Measurements from ENCODE around the gene CRMP1.

The CRMP1 gene

DNA sequence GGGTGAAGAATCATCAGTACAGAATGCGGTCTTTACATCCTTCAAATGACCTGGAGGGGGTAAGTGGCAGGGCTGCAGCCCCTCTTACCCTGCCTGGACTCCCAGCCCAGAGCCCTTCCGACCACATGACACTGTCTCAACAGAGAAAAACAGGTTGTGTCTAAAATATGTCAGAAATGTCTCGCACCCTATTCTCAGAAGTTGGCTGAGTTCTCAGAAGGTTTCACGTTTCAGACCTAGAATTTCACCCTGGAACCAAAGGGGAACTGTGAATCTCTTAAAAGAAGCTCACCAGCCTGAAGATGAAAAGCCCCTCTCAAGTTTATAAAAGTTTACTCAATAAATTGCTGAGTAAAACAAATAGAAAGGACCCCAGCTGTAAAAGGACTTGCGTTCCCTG lies 7.0 kb upstream of the CRMP1 start:
- no peak overlapping the region for H3K14ac ChIP-seq (ENCODE audit: low read length)
- H3K9me3 ChIP-seq (replicated peaks in 1 of 2; ENCODE audit: control insufficient read depth in 2 of 2, insufficient read depth in 1 of 2, low read depth in 1 of 2, low read length in 2 of 2): peaks cover 2 to 4% of the 10 kb centered on the region in 2 donors
- no peak overlapping the region for H2BK5ac ChIP-seq (ENCODE audit: low read length)
- H3K79me1 ChIP-seq (ENCODE audit: low read depth, low read length): no peaks in the 10 kb centered on the region
- H2BK12ac ChIP-seq (ENCODE audit: low read length): no peak overlapping the region
- H3K4me1 ChIP-seq (ENCODE audit: control insufficient read depth in 2 of 2, insufficient read depth in 1 of 2, low read depth in 1 of 2, low read length in 2 of 2): no peaks in the 10 kb centered on the region
- no peak overlapping the region for H2BK15ac ChIP-seq (ENCODE audit: low read length)
- no peak overlapping the region for H3K4me3 ChIP-seq (ENCODE audit: low read length in 2 of 2)
- DNase-seq (ENCODE audit: low spot score): no peak
- no peaks in the 10 kb centered on the region for H3K36me3 ChIP-seq (replicated peaks in 1 of 2; ENCODE audit: control insufficient read depth in 2 of 2, insufficient read depth in 2 of 2, low read length in 2 of 2)
- no peak overlapping the region for H3K4ac ChIP-seq (ENCODE audit: low read length)
- no peak overlapping the region for H3K27ac ChIP-seq (replicated peaks; ENCODE audit: low read length)
- no peak overlapping the region for H4K8ac ChIP-seq (ENCODE audit: low read depth, low read length)
- H2BK120ac ChIP-seq (ENCODE audit: low read depth, low read length): no peak overlapping the region
- no peak overlapping the region for H4K91ac ChIP-seq (ENCODE audit: low read depth, low read length, poor library complexity)
- no peak overlapping the region for H3K23ac ChIP-seq (ENCODE audit: low read depth, low read length, poor library complexity)
- no peak overlapping the region for H3K18ac ChIP-seq (ENCODE audit: low read length)
- no peak overlapping the region for H3K9ac ChIP-seq (ENCODE audit: low read depth, low read length, poor library complexity)
- H2AFZ ChIP-seq (ENCODE audit: low read length): no peak overlapping the region
- H3K4me2 ChIP-seq (ENCODE audit: insufficient read depth, low read length, poor library complexity, severe bottlenecking): no peak overlapping the region
- peaks cover 0 to 94% (median 6%) of the 10 kb centered on the region in 3 experiments for H3K27me3 ChIP-seq (ENCODE audit: control insufficient read depth in 3 of 3, insufficient read depth in 3 of 3, low read depth in 1 of 3, low read length in 3 of 3)
- no peak overlapping the region for H2AK5ac ChIP-seq (ENCODE audit: low read depth, low read length)
- WGBS, 2 donors (ENCODE audit: extremely low coverage in 2 of 2, insufficient read length in 2 of 2, insufficient replicate concordance in 1 of 2): no CpG with 5 or more reads among the region's 5 CpGs

DNA sequence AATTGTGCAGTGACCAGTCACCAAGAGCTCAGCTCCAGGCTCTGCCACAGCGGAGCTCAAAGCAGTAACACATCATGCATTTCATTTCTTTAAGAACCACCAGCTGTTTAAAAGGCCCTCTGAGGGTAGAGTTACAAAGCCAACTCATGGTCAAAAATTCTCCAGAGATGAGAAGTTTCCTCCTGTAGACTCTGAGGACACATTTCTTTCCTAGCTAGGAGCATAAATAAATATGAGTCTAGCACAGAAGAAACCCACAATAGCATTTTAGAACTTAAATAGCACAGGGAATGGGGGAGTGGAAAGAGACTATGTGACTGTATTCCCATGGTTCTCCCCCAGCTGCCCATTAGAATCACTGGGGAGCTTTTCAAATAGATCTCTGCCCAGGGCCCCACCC lies 6.5 kb upstream of the CRMP1 start:
- Histone ChIP-seq H3K9me3 (replicated peaks in 1 of 2; ENCODE audit: control insufficient read depth in 2 of 2, insufficient read depth in 1 of 2, low read depth in 1 of 2, low read length in 2 of 2) (peaks cover 2 to 4% of the 10 kb centered on the region in 2 donors), H3K36me3 (replicated peaks in 1 of 2; ENCODE audit: control insufficient read depth in 2 of 2, insufficient read depth in 2 of 2, low read length in 2 of 2) (no peaks in the 10 kb centered on the region), H3K27ac (replicated peaks; ENCODE audit: low read length) (no peak overlapping the region), H3K4ac (ENCODE audit: low read length) (no peak overlapping the region), H3K4me3 (ENCODE audit: low read length in 2 of 2) (no peak overlapping the region), H2AFZ (ENCODE audit: low read length) (no peak overlapping the region), H3K4me1 (ENCODE audit: control insufficient read depth in 2 of 2, insufficient read depth in 1 of 2, low read depth in 1 of 2, low read length in 2 of 2) (no peaks in the 10 kb centered on the region), H2BK120ac (ENCODE audit: low read depth, low read length) (no peak overlapping the region), H2BK15ac (ENCODE audit: low read length) (no peak overlapping the region), H2BK12ac (ENCODE audit: low read length) (no peak overlapping the region), H2AK5ac (ENCODE audit: low read depth, low read length) (no peak overlapping the region), H3K23ac (ENCODE audit: low read depth, low read length, poor library complexity) (no peak overlapping the region), H3K4me2 (ENCODE audit: insufficient read depth, low read length, poor library complexity, severe bottlenecking) (no peak overlapping the region), H3K27me3 (ENCODE audit: control insufficient read depth in 3 of 3, insufficient read depth in 3 of 3, low read depth in 1 of 3, low read length in 3 of 3) (peaks cover 0 to 96% (median 11%) of the 10 kb centered on the region in 3 experiments), H3K18ac (ENCODE audit: low read length) (no peak overlapping the region), H3K79me1 (ENCODE audit: low read depth, low read length) (no peaks in the 10 kb centered on the region), H4K8ac (ENCODE audit: low read depth, low read length) (no peak overlapping the region), H3K9ac (ENCODE audit: low read depth, low read length, poor library complexity) (no peak overlapping the region), H4K91ac (ENCODE audit: low read depth, low read length, poor library complexity) (no peak overlapping the region), H2BK5ac (ENCODE audit: low read length) (no peak overlapping the region), H3K14ac (ENCODE audit: low read length) (no peak overlapping the region)
- WGBS, 2 donors (ENCODE audit: extremely low coverage in 2 of 2, insufficient read length in 2 of 2, insufficient replicate concordance in 1 of 2): no CpG with 5 or more reads among the region's 1 CpG
- DNase-seq (ENCODE audit: low spot score): no peak

DNA sequence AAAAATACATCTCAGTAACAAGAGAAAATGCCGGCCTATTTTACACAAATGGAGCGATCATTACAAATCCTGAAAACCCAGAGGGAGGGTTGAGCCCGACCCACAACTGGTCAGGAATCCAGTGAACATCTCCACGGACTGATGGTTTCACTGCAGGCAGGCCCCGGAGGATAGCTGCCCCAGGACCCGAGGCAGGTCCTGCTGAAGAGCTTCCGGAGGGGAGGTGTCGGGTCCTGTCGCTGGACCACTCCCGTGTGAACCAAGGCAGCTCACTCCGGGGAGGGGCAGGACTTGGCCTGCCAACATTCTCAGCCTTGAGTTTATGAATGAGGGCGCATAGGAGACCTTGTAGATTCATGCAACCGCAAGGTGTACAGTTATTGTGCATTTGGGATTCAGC lies 4.8 kb upstream of the CRMP1 start:
- H3K9me3 ChIP-seq (replicated peaks in 1 of 2; ENCODE audit: control insufficient read depth in 2 of 2, insufficient read depth in 1 of 2, low read depth in 1 of 2, low read length in 2 of 2): peaks cover 2 to 4% of the 10 kb centered on the region in 2 donors
- no peak overlapping the region for H4K8ac ChIP-seq (ENCODE audit: low read depth, low read length)
- no CpG with 5 or more reads among the region's 13 CpGs for WGBS, 2 donors (ENCODE audit: extremely low coverage in 2 of 2, insufficient read length in 2 of 2, insufficient replicate concordance in 1 of 2)
- H3K79me1 ChIP-seq (ENCODE audit: low read depth, low read length): no peaks in the 10 kb centered on the region
- H4K91ac ChIP-seq (ENCODE audit: low read depth, low read length, poor library complexity): no peak overlapping the region
- no peak overlapping the region for H3K18ac ChIP-seq (ENCODE audit: low read length)
- H3K4me1 ChIP-seq (ENCODE audit: control insufficient read depth in 2 of 2, insufficient read depth in 1 of 2, low read depth in 1 of 2, low read length in 2 of 2): peaks cover 3 to 4% of the 10 kb centered on the region in 2 donors
- H3K14ac ChIP-seq (ENCODE audit: low read length): no peak overlapping the region
- no peak overlapping the region for H3K27ac ChIP-seq (replicated peaks; ENCODE audit: low read length)
- H3K23ac ChIP-seq (ENCODE audit: low read depth, low read length, poor library complexity): no peak overlapping the region
- H2BK120ac ChIP-seq (ENCODE audit: low read depth, low read length): no peak overlapping the region
- no peak overlapping the region for H3K4ac ChIP-seq (ENCODE audit: low read length)
- no peak overlapping the region for H2BK12ac ChIP-seq (ENCODE audit: low read length)
- no peak overlapping the region for H2AK5ac ChIP-seq (ENCODE audit: low read depth, low read length)
- no peak overlapping the region for H3K4me3 ChIP-seq (ENCODE audit: low read length in 2 of 2)
- no peak overlapping the region for H2BK15ac ChIP-seq (ENCODE audit: low read length)
- no peaks in the 10 kb centered on the region for H3K36me3 ChIP-seq (replicated peaks in 1 of 2; ENCODE audit: control insufficient read depth in 2 of 2, insufficient read depth in 2 of 2, low read length in 2 of 2)
- DNase-seq (ENCODE audit: low spot score): no peak
- H2AFZ ChIP-seq (ENCODE audit: low read length): no peak overlapping the region
- H3K9ac ChIP-seq (ENCODE audit: low read depth, low read length, poor library complexity): no peak overlapping the region
- H3K27me3 ChIP-seq (ENCODE audit: control insufficient read depth in 3 of 3, insufficient read depth in 3 of 3, low read depth in 1 of 3, low read length in 3 of 3): peaks cover under 1 to 94% (median 26%) of the 10 kb centered on the region in 3 experiments
- no peak overlapping the region for H2BK5ac ChIP-seq (ENCODE audit: low read length)
- H3K4me2 ChIP-seq (ENCODE audit: insufficient read depth, low read length, poor library complexity, severe bottlenecking): no peak overlapping the region

DNA sequence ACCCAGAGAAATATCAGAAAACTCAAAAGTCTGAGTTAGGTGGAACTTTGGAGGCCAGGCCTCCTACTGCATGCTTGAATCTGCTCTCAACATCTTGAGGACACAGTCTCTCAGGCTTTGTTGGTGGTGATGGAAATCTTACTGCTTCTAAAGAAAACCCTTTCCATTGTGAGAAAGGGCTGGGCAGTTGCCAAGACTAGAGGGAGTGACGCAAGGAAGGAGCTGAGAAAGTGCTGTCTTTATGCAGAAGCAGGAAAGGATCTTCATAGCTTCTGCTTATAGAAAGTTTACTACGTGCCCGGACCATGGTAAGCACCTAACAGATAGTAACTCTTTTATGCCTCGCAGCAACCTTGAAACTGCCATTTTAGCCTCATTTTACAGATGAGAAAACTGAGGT lies 2.4 kb upstream of the CRMP1 start:
- no peak overlapping the region for H3K27ac ChIP-seq (replicated peaks; ENCODE audit: low read length)
- no peak overlapping the region for H3K14ac ChIP-seq (ENCODE audit: low read length)
- no peaks in the 10 kb centered on the region for H3K36me3 ChIP-seq (replicated peaks in 1 of 2; ENCODE audit: control insufficient read depth in 2 of 2, insufficient read depth in 2 of 2, low read length in 2 of 2)
- no CpG with 5 or more reads among the region's 4 CpGs for WGBS, 2 donors (ENCODE audit: extremely low coverage in 2 of 2, insufficient read length in 2 of 2, insufficient replicate concordance in 1 of 2)
- H3K4me3 ChIP-seq (ENCODE audit: low read length in 2 of 2): no peak overlapping the region
- peaks cover 4% of the 10 kb centered on the region in 2 donors for H3K9me3 ChIP-seq (replicated peaks in 1 of 2; ENCODE audit: control insufficient read depth in 2 of 2, insufficient read depth in 1 of 2, low read depth in 1 of 2, low read length in 2 of 2)
- H4K8ac ChIP-seq (ENCODE audit: low read depth, low read length): no peak overlapping the region
- H3K4me2 ChIP-seq (ENCODE audit: insufficient read depth, low read length, poor library complexity, severe bottlenecking): no peak overlapping the region
- H2BK120ac ChIP-seq (ENCODE audit: low read depth, low read length): no peak overlapping the region
- DNase-seq (ENCODE audit: low spot score): no peak
- H2BK12ac ChIP-seq (ENCODE audit: low read length): no peak overlapping the region
- H3K27me3 ChIP-seq (ENCODE audit: control insufficient read depth in 3 of 3, insufficient read depth in 3 of 3, low read depth in 1 of 3, low read length in 3 of 3): peaks cover 15 to 92% (median 49%) of the 10 kb centered on the region in 3 experiments
- no peak overlapping the region for H3K4ac ChIP-seq (ENCODE audit: low read length)
- H2AK5ac ChIP-seq (ENCODE audit: low read depth, low read length): no peak overlapping the region
- no peak overlapping the region for H2AFZ ChIP-seq (ENCODE audit: low read length)
- H3K9ac ChIP-seq (ENCODE audit: low read depth, low read length, poor library complexity): no peak overlapping the region
- H3K4me1 ChIP-seq (ENCODE audit: control insufficient read depth in 2 of 2, insufficient read depth in 1 of 2, low read depth in 1 of 2, low read length in 2 of 2): peaks cover 9 to 10% of the 10 kb centered on the region in 2 donors
- no peak overlapping the region for H2BK15ac ChIP-seq (ENCODE audit: low read length)
- H4K91ac ChIP-seq (ENCODE audit: low read depth, low read length, poor library complexity): no peak overlapping the region
- no peaks in the 10 kb centered on the region for H3K79me1 ChIP-seq (ENCODE audit: low read depth, low read length)
- H3K18ac ChIP-seq (ENCODE audit: low read length): no peak overlapping the region
- H3K23ac ChIP-seq (ENCODE audit: low read depth, low read length, poor library complexity): no peak overlapping the region
- no peak overlapping the region for H2BK5ac ChIP-seq (ENCODE audit: low read length)

Measured in neuronal stem cell (in vitro differentiated cells).